Neural crest cell (in vitro differentiated cells): ENCODE results near the gene KCNQ1OT1. TPM values are rescaled to one million over a fixed set of nuclear protein-coding genes. Genes with fewer than 3 reads are reported as not detected.

Experiments
- DNase-seq: peaks from one replicate; pipeline ENCODE4 v3.0.0; 2021; ENCODE audit warnings: low read depth, mixed read lengths, low spot score
- H3K27ac Mint-ChIP-seq: one replicate; pipeline ENCODE4 v1.8.0; 2021; ENCODE audit warnings: mild to moderate bottlenecking, mixed read lengths; ENCODE audit not compliant: unreplicated experiment
- H3K27me3 Mint-ChIP-seq: 2 replicates; pipeline ENCODE4 v1.8.0; 2021; ENCODE audit warnings: low read depth, mild to moderate bottlenecking, mixed read lengths
- H3K36me3 Mint-ChIP-seq: 2 replicates; pipeline ENCODE4 v1.8.0; 2021; ENCODE audit warnings: low read depth, mild to moderate bottlenecking, mixed read lengths
- H3K4me1 Mint-ChIP-seq: 2 replicates; pipeline ENCODE4 v1.8.0; 2021; ENCODE audit warnings: mixed read lengths
- H3K4me3 Mint-ChIP-seq: one replicate; pipeline ENCODE4 v1.8.0; 2021; ENCODE audit warnings: mild to moderate bottlenecking, mixed read lengths
- H3K9me3 Mint-ChIP-seq: 2 replicates; pipeline ENCODE4 v1.8.0; 2021; ENCODE audit warnings: mixed read lengths
- CTCF ChIP-seq: fragments of 200-600 bp; sonication (generic); conservative IDR thresholded peaks from 2 replicates; pipeline ENCODE4 v1.5.0; 2021; ENCODE audit warnings: antibody characterized with exemption, mild to moderate bottlenecking
- total RNA-seq: library from RNA; stranded (reverse); gene quantifications from 2 replicates; pipeline ENCODE4 v1.2.1, GENCODE V29; 2021

The KCNQ1OT1 gene
- total RNA-seq, 1 donor from 2014 or later = 2.3 TPM

DNA sequence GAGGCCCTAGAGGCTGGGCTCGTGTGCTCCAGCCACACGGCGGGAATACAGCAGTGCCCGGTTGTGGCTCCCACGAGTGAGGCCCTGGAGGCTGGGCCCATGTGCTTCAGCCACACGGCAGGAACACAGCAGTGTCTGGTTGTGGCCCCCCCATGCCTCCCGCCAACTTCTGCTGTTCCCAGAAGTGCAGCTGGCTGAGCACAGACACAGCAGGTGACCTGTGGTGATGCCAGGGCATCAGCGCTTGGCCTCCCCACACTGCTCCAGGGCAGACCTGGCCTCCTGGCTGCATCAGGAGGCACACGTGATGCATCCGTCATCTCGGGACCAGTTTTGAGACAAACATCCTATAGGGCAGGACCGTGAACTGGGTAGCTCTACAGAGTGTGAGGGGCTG is 110.3 kb downstream of the KCNQ1OT1 start:
- H3K9me3 Mint-ChIP-seq = peaks cover 2% of the 10 kb centered on the region
- no peaks in the 10 kb centered on the region for H3K27me3 Mint-ChIP-seq
- no peaks in the 10 kb centered on the region for H3K36me3 Mint-ChIP-seq
- no peak overlapping the region for H3K27ac Mint-ChIP-seq
- DNase-seq = no peak
- H3K4me3 Mint-ChIP-seq = no peak overlapping the region
- H3K4me1 Mint-ChIP-seq = no peaks in the 10 kb centered on the region
- no peak for TF ChIP-seq CTCF

DNA sequence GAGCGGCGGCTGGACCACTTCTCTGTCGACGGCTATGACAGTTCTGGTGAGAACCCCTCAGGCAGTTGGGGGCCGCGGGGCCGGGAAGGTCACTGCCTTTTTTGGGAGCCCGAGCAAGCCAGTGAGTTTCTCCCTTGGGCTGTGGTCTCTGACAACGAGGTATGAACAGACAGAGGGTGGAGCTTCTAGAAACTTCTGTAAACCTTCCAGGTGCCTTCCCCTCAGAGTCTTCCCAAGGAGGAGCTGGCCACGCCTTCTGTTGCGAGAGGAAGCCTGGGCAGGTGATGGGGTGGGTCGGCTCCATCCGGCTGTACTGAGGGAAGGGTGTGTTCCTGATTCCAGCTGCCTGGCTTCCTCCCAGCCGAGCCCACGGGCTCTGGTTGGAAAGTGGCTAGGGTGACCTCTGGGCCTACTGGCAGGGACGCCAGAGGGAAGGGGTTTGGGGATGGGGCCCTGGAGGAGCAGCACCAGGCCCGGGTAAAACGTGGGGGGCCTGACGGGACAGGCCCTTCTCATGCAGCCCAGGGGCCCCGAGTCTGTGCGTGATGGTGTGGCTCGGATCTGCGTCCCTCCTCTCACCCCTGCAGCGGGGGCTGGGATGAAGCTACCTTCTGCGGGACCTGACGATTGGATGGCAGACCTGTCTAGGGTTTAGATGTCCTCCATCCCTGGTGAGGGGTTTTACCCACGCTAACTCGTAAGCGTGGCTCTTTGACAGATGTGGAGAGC is 110.8 kb downstream of the KCNQ1OT1 start:
- H3K9me3 Mint-ChIP-seq = no peaks in the 10 kb centered on the region
- DNase-seq = no peak
- no peak overlapping the region for H3K27ac Mint-ChIP-seq
- no peaks in the 10 kb centered on the region for H3K36me3 Mint-ChIP-seq
- TF ChIP-seq CTCF = no peak
- no peaks in the 10 kb centered on the region for H3K4me1 Mint-ChIP-seq
- no peak overlapping the region for H3K4me3 Mint-ChIP-seq
- no peaks in the 10 kb centered on the region for H3K27me3 Mint-ChIP-seq

GRCh38 chr11:2587976-2588748 is 111.6 kb downstream of the KCNQ1OT1 start:
- Mint-ChIP-seq H3K36me3 (no peaks in the 10 kb centered on the region), H3K9me3 (no peaks in the 10 kb centered on the region), H3K4me3 (no peak overlapping the region), H3K27me3 (no peaks in the 10 kb centered on the region), H3K4me1 (no peaks in the 10 kb centered on the region), H3K27ac (no peak overlapping the region)
- TF ChIP-seq CTCF = no peak
- DNase-seq = peak; percentile 0

DNA sequence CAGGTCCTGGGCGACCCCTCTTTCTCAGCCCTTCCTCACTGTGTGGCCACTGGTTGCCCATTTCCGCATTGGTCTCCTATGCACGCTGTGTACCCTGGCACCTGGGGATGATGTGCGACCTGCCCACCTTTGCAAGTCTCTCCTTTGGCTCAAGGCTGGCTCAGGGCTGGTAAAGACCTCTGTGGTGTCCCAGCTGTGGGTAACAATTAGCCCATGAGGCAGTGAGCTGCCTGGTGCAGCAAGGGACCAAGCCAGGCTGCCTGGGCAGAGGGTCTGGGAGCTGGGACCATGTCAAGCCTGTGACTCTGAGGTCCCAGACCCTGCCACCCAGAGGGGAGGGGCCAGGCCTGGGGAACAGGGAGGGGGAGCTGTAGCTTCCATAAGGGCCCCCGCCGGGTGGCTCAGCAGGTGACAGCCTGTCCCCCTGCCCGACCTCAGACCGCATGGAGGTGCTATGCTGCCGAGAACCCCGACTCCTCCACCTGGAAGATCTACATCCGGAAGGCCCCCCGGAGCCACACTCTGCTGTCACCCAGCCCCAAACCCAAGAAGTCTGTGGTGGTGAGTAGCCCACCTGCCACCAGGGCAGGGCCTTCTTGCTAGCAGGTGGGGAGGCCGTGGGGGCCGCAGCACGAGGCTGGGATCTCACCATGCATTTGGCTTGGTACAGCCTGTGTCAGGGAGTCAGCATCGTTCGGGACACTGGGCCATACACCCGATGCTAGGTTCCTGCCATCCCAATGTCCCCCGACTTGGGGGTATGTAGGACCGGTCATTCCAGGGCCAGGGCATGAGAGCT is 112.5 kb downstream of the KCNQ1OT1 start:
- Mint-ChIP-seq H3K4me1 (peaks cover 4% of the 10 kb centered on the region), H3K36me3 (no peaks in the 10 kb centered on the region), H3K27me3 (no peaks in the 10 kb centered on the region), H3K9me3 (no peaks in the 10 kb centered on the region), H3K27ac (no peak overlapping the region), H3K4me3 (no peak overlapping the region)
- TF ChIP-seq CTCF = no peak
- peak; percentile 1 for DNase-seq

GRCh38 chr11:2586793-2587131 is 113.0 kb downstream of the KCNQ1OT1 start:
- Mint-ChIP-seq H3K4me3 (no peak overlapping the region), H3K36me3 (no peaks in the 10 kb centered on the region), H3K27me3 (no peaks in the 10 kb centered on the region), H3K27ac (no peak overlapping the region), H3K4me1 (peaks cover 4% of the 10 kb centered on the region), H3K9me3 (no peaks in the 10 kb centered on the region)
- peak; percentile 0 for DNase-seq
- TF ChIP-seq CTCF = no peak
